ENCODE results near the gene EMX2.
"Not testable (repeated sequence)": the region's sequence is repeated elsewhere in the genome, so short reads cannot be mapped to it uniquely, and the experiment has no call there.

Gene EMX2

DNA sequence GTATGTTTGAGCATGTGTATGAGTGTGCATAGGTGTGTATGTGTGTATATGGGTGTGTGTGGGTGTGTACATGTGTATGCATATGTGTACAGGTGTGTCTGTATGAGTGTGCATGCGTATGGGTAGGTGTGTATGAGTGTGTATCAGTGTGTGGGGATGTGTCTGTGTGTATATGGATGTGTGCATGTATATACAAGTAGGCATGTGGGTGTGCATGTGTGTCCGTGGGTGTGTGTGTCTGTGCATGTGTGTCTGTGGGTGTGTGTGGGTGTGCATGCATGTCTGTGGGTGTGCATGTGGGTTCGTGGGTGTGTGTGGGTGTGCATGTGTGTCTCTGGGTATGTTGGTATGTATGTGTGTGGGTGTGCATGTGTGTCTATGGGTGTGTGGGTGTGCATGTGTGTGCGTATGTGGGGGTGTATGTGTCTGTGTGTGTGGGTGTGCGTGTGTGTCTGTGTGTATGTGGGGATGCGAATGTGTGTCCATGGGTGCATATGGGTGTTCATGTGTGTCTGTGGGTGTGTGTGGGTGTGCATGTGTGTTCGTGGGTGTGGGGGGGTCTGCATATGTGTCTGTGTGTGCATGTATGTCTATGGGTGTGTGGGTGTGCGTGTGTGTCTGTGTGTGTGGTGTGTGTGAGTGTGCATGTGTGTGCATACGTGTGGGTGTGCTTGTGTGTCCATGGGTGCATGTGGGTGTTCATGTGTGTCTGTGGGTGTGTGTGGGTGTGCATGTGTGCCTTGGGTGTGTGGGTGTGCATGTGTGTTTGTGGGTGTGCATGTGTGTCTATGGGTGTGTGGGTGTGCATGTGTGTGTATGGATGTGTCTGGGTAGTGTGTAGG lies 20.6 kb downstream of the EMX2 start:
- DNase-seq = no peak

DNA sequence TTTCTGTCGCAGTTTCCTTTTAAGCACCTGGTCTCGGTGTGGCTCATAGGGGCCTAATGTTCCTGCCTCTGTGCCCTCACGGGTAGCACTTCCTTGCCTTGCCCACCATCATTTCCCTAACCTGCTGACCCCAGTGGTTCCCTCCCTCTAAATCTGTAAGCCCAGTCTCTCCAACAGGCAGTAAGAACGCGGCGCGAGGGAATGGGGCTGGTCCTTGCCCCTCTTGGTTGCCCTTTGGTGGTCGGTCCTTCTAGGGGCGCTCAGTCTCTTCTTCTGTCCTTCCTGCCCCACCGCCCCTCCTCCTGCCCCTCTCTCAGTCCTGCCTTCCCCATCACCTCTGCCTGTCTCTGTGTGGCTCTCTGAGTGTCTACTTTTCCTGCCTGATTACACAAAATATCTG lies 21.2 kb downstream of the EMX2 start:
- DNase-seq = no peak

DNA sequence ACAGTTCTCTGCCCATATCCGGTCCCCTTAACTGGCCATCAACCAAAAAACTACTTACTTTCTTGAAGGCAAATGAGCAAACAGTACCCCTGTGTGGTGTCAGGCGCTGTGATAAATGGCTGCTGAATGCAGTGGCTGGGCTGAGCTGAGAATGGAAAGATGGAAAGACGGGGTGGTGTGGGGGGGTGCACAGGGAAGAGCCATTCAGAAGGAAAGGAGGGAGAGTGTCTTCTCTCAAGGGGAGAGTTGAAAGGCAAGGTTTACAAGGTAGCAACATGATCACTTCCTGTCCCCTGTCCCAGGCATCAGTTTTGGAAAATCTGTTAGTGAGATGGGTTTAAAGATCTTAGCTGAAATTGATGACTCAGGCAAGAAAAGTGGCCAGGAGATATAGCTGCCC lies 22.5 kb downstream of the EMX2 start:
- no peak for DNase-seq

DNA sequence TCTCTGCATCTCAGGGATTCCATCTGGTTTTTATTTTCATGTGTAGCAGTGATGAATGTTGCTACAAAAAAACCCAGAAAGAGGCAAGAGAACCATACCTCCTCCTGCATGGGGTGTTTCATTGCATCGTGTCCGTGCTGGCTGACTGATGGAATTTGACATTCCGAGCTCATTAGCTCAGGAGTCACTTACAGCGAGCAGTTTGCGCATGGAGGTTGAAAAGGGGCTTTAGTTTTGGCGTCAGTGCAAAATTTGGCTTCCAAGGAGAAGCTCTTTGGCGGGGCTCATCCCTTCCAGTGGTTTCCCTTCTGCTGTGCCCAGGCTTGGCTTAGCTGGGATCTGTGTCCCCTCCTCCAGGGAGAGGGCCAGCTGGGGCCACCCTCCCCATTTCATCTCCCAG lies 25.8 kb downstream of the EMX2 start:
- no peak for DNase-seq

DNA sequence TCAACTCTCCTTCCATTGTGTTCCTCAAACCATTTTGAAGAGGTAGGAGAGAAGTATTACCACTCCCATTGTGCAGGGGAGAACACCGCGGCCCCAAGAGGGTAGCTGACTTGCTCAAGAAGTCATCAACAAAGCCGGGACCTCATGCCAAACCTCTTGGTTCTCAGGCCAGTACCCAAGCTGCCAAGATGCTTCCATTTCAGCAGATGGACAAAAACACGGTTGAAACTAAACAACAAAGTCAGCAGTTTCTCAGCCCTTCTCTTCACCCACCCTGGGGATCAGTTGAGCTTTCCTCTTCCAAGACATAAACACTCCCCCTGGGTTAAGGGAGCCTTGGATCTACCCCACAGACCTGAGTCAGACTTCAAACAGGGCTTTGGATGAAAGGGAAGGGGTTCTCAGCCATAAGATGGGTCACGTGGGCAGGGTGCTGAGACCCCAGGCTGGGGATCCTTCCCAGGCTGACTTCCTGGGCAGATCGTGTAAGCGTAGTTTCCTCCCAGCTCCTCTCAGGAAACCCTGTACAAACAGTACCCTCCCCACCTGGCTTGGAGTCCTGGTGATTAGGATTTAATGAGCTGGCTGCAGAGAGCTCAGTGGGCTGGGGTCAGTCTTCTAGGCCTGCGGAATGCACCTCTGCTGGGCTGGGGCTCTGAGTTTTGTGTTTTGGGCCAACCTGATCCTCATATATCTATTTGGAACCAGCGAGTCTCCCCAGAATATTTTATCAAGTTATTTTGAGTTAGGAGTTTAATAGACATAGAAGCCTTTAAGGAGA lies 27.3 kb downstream of the EMX2 start:
- DNase-seq = no peak

DNA sequence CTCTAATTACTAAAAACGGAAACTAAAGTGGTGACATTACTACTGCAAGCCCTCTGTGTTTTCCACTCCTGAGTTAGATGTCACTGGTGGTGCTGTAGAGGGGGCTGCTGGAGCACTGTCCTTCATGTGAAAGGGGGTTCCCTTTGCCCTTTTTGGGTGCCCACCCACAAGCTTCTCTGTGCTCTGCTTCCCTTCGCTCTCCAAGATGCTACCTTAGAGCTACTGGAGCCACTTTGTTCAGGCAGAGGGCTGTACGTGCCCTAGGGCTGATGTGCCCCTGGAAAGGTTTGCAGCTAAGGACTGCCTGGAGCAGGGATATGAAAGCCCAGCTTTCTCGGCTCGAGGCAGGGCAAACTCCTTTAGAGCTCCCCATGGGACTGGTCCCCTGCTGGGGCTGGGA lies 28.3 kb downstream of the EMX2 start:
- DNase-seq = no peak

DNA sequence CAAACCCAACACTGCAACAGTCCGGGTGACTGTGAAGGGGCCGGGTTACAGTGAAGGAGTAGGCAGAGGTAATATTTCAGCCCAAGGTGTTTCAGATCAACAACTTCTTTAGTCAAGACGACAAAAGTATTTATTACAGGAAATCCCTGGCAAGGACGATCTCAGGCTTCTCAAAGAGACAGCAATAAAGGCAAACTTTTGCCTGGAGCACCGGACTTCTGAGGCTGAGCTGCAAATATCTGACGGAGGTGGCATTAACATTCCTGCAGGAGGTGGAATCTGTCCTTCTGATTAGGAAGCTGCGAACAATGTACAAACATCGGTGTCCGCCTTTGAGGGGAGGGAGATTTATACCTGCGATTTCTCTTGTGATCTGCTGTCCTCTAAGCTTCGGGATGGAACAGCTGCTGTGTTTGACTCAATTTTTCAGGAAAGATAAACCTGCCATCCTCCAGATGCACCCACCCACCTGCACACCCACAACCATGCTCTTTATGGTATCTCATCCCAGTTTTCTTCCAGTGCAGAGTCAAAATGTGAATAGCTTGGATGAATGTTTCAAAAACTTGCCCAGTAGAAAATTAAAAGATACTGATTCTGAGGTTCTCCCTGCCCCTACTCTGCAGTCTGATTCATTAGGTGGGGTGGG lies 32.1 kb downstream of the EMX2 start:
- DNase-seq = no peak

DNA sequence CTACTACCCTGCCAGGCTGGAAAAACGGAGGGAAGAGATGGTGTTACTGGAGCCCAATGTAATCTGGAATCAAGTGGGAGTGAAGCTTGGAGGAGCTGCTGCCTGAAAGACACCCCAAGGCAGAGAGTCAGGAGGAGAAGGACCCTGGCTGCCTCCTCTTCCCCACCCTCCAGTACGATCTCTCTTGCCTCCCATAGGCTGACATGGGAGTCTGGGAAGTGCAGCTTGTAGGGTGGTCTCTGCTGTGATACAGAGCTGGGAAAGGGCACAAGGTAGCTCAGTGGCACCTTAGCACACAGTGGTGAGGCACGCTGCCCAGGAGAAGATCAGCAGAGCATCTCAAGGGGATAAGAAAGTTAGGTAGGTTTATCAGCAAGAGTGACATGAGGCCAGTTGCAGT lies 35.9 kb downstream of the EMX2 start:
- no peak for DNase-seq

DNA sequence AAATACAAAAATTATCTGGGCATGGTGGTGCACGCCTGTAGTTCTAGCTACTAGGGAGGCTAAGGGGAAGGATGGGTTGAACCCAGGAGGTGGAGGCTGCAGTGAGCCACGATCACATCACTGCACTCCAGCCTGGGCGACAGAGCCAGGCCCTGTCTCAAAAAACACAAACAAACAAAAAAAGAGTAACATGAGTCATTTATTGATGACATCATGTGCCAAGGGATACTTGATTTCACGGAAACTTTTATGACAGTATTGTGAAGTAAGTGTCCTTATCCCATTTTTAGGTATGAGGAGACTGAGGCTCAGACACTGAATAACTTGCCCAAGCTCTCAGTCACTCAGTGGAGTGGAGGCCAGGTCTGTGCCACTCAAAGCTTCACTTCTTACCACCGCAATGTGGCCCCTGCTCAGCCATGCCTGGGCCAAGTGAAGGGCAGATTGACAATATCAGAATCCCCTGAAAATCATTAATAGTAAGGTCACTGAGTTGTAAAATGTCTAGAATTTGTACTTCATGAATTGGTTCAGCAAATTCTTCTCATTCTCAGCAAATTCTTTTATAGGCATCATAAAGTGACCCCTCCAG lies 36.5 kb downstream of the EMX2 start:
- DNase-seq = no peak

DNA sequence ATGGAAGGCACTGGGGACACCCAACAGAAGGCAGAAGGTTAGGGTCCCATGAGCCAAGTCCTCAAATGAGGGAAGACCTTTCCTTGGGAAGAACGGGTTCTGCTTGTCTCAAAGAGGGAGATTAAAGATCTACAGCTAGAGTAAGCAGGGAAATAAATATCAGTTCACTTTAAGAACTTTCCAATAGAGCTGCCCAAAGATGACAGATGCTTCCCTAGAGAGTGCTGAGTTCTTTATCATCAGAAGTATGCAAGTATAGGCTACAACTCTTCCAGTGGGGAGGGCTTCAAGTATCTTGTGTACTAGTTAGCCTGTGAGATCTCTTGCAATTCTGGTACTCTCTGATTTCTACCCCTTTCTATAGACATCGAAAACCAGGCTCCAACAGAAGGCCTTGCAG lies 39.4 kb downstream of the EMX2 start:
- no peak for DNase-seq

DNA sequence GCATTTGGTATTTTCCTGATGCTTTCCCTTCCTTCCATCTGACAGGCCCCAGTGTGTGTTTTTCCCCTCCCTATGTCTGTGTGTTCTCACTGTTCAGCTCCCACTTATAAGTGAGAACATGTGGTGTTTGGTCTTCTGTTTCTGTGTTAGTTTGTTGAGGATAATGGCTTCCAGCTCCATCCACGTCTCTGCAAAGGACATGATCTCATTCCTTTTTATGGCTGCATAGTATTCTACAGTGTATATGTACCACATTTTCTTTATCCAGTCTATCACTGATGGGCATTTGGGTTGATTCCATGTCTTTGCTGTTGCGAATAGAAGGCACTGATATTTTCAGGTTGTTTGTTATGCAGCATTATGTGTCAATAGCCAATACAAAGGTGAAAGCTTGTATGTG lies 42.3 kb downstream of the EMX2 start:
- DNase-seq = not testable (repeated sequence)

DNA sequence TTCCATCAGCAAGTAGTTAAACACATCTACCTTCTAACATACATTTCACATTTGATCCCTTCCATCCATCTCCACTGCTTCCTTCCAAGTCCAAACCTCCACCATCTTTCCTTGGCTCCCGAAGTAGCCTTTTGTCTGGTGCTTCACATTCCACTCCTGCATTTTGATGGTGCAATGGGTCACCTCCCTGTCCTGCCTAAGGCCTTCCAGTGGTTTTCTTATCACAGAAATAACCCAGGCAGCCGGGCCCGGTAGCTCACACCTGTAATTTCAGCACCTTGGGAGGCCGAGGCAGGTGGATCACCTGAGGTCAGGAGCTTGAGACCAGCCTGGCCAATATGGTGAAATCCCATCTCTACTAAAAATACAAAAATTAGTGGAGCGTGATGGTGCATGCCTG lies 44.5 kb downstream of the EMX2 start:
- DNase-seq = no peak

DNA sequence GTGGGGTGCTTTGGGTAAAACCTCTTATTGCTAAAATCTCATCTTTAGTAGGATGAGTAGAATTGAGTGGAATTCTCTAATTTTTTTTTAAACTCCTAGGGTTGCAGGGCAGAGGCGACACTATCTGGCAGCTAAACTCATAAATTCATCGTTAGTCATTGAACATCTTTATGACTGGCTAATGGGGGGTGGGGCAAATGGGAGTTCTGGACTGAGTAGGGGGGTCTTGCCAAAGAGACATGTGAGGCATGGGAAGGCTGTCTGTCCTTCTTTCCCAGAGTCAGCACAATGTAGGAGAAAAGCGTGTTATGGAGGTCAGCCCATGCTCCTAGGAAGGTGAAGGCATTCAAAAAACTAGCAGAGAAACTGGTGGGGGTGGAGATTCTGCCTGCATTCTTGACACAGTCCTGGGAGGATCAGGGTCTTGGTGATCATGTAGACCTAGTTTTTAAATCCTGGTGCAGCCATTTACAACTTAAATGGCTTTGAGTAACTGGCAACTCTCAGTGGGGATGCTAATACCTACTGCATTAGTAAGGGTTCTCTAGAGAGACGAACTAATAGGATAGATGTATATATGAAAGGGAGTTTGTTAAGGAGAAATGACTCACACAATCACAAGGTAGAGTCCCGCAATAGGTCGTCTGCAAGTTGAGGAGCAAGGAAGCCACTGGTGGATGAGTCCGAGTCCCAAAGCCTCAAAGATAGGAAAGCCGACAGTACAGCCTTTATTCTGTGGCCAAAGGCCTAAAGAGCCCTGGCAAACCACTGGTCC lies 47.7 kb downstream of the EMX2 start:
- no peak for DNase-seq

DNA sequence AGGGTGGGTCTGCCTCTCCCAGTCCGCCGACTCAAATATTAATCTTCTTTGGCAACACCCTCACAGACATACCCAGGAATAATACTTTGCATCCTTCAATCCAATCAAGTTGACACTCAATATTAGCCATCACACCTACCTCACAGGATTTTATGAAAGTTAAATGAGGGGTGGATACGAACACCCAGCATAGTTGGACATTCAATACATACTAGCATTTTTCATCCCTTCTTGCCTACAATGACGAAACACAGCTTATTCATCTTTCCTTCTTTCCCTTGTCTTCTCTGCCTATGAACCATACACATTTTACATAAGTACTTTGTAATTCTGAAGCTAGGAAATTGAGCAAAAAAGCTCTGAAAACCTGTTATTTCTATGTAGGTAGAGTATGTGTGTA lies 48.5 kb downstream of the EMX2 start:
- DNase-seq = no peak

DNA sequence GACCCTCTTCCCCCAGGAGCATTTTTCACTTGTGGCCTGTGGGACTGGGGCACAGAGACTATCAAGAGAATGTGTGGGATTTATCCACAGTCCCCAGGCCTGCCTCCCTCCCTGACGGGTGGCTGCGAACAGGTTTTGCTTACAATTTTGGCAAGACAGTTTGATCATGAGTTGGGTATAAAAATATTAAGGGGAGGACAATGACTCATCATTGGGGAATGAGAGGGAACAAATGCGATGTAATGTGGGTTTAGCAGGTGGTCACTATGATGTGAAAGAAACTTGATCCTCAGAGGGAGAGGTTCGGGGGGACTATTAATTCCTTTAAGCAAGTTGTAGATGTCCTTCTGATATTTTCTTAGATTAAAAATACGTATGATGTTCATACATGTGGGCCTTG lies 52.2 kb downstream of the EMX2 start:
- DNase-seq = no peak

DNA sequence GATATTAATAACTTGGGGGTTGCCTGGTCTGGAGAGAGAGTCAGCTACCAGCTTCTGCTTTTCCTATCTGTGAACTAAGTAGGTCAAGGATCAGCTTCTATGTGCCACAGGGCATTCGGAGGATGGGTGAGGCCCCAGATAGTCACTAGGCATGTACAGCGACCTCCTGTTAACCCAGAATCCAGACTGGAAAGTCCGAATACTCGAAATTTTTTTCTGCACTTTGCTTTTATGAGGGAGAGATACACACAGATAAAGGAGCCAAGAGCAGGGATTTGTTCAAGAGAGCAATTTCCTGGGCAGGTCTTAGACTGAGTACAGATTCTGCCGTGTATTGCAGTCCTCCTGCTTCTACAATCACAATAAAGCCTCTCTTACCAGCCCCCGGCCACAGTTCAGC lies 54.2 kb downstream of the EMX2 start:
- no peak for DNase-seq

DNA sequence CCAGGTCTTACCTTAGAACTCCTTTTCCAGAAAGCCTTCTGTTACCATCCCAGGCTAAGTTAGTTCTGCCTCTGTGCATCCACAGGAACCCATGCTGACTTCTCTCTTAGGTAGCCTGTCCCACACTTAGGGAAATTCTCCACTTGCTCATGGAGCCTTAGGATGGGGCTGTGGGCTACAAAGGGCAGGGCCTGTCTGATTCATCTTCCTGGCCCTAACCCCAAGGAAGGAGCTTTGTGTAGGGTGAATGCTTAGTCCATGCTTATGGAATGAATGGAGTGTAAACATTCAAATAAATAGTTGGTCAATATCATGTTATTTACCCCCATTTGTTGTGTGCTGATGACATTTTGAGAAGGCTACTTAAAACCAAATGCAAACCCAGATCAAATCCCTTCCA lies 54.7 kb downstream of the EMX2 start:
- no peak for DNase-seq
